ENCODE measurements around the gene C16orf46. TPM values are rescaled to one million over a fixed set of nuclear protein-coding genes. Genes with fewer than 3 reads are reported as not detected.
A peak's percentile ranks its signal among the peaks of the same experiment; 100 is the strongest.

C16orf46 gene, protein sequence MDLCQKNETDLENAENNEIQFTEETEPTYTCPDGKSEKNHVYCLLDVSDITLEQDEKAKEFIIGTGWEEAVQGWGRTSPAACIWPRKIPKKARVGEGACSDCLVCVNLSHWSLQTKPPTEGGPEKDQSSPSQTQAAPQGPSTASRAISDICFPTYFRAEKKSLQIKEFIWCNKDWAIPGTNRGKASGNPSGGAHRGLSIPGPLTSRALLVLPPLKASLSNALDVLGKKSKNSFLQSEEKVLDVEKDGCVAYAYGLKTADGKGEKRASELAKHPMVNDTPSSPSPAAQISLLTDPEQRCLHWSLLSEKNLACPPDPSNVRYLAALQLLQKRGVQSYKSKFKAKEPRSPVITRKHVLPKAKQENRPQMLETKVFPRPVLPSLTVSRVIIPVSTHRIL
- total RNA-seq: 1 to 10 TPM in 1 of 4 donors, under 1 TPM in 1, not detected in 2; 0.78 to 3.3 TPM

DNA sequence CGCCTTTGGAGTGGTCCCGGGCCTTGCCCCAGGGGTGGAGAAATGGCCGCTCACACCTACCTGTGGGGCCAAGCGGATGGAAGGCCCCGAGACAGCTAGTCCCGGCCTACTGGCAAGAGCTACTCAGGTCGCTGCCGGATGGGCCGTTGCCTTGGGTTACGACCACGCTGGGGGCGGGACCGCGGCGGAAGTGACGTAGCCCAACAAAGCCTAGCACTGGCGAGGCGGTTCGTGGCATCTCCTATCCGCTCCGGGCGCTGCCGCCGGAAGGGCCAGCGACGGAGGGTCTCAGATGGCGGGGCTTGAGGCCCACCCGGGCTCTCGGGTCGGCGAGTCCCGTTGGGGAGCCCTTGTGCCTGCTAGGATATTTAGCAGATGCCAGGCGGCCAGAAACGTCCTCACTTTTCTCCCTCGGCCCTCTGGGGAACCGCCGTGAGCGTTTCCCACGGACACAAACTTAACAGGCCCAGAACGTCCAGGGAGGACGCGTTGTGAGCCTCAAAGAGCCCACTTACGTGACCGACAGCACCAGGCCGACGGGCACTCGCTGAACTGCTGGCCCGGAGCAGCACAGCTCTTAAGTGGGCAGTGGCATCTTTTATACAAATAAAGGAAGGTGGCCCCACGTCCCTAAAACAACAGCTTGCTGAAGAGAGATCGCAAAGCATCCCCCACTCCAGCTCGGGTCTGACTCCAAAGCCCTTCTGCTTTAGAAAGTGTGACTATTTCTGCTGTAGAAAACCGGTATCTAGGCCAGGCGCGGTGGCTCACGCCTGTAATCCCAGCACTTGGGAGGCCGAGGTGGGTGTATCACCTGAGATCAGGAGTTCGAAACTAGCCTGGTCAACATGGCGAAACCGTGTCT is at the start of gene C16orf46:
TSS of gene C16orf46 (minus strand) at position 163 of the 865 bp plus-strand sequence. CDS start 13,283 bp downstream, outside the sequence.
- H3K36me3 ChIP-seq: peaks cover 0 to 11% (median 0%) of the 10 kb centered on the region in 3 donors
- peak; percentile 96 to 97 for DNase-seq (ENCODE audit: low spot score in 2 of 2)
- H3K4me3 ChIP-seq: peak within 1 kb of the TSS; percentile 43 to 94 (median 57)
- peaks cover 0 to 11% (median 1%) of the 10 kb centered on the region in 4 donors for H3K4me1 ChIP-seq
- peak; percentile 60 to 94 for TF ChIP-seq EP300 (IDR thresholded peaks at IDR 0.05)
- TF ChIP-seq, protein P1, sequence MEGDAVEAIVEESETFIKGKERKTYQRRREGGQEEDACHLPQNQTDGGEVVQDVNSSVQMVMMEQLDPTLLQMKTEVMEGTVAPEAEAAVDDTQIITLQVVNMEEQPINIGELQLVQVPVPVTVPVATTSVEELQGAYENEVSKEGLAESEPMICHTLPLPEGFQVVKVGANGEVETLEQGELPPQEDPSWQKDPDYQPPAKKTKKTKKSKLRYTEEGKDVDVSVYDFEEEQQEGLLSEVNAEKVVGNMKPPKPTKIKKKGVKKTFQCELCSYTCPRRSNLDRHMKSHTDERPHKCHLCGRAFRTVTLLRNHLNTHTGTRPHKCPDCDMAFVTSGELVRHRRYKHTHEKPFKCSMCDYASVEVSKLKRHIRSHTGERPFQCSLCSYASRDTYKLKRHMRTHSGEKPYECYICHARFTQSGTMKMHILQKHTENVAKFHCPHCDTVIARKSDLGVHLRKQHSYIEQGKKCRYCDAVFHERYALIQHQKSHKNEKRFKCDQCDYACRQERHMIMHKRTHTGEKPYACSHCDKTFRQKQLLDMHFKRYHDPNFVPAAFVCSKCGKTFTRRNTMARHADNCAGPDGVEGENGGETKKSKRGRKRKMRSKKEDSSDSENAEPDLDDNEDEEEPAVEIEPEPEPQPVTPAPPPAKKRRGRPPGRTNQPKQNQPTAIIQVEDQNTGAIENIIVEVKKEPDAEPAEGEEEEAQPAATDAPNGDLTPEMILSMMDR (IDR thresholded peaks at IDR 0.05): peak in 2 of 5 experiments; percentile 22 to 23
- peak in 1 of 2 donors; percentile 79 for TF ChIP-seq POLR2A (IDR thresholded peaks at IDR 0.05)
- no peaks in the 10 kb centered on the region for H3K9me3 ChIP-seq
- no peaks in the 10 kb centered on the region for H3K27me3 ChIP-seq
- peak within 1 kb of the TSS; percentile 79 to 98 (median 92) for H3K27ac ChIP-seq
- WGBS, 2 donors: 11 to 23% methylated on average over 25 to 57 of the region's 59 CpGs

DNA sequence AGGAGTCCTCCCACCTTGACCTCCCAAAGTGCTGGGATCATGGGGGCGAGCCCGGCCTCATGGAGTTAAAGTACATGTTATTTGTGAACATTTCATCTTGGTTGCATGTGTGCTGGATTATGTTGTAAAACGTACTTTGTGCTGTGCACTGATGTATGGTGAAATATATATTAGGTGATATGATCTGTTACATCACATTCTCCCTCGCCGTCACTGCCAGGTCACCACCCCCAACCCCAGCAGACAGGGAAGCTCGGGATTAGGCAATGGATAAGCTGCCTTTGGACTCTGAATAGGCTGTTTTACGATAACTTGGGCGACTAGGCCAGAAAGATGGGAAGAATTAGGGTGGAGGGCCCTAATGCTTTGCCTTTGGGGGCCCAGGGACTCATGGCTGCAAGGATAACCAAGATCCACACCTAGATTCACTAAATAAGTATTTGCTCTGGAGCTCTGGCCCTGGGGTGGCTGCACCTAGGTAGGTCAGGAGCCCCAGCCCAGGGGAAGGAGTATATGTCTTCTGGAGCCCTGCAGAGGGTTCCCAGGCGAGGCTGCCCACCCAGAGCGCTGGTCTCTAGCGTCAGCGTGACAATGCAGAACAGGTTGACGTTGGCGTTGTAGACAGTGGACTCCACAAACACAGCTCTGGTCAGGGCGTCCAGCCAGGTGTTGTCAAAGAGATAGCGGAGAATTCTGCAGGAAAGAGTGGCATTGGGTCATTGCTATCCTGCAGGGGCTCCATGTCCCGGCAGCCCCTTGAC is 46.2 kb upstream of the C16orf46 start:
- no peaks in the 10 kb centered on the region for H3K4me1 ChIP-seq
- H3K36me3 ChIP-seq: no peaks in the 10 kb centered on the region
- TF ChIP-seq EP300 (IDR thresholded peaks at IDR 0.05) (no peak), POLR2A (IDR thresholded peaks at IDR 0.05) (no peak)
- TF ChIP-seq, protein P1 (IDR thresholded peaks at IDR 0.05): no peak
- H3K9me3 ChIP-seq: no peaks in the 10 kb centered on the region
- DNase-seq (ENCODE audit: low spot score in 2 of 2): no peak
- H3K4me3 ChIP-seq: no peak overlapping the region
- no peaks in the 10 kb centered on the region for H3K27me3 ChIP-seq
- 85 to 88% methylated on average over 17 of the region's 17 CpGs for WGBS, 2 donors
- no peak overlapping the region for H3K27ac ChIP-seq

DNA sequence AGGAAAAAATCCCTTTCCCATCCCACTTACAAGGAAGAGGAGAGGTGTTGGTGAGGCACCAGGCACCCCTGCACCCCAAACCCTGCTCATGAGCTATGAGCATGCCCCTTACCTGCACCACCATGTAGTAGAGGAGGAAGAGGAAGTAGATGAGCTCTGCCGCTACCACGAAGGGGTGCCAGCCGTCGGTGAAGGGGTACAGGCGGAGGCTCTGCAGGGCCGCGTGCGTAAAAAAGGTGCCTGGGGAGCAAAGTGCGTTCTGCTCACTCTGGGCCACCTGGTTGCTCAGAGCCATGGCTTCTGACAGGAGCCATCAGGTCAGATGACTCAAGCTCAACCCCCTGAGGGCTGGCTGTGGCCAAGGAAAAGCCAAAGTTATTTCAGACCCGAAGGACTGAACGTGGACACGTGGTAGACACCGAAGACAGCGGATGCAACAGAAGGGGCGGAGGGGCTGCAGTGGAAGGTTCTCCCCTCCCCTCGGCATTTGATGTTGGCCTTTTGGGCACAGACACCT is 44.5 kb upstream of the C16orf46 start:
- Histone ChIP-seq H3K4me1 (no peaks in the 10 kb centered on the region), H3K27me3 (no peaks in the 10 kb centered on the region)

DNA sequence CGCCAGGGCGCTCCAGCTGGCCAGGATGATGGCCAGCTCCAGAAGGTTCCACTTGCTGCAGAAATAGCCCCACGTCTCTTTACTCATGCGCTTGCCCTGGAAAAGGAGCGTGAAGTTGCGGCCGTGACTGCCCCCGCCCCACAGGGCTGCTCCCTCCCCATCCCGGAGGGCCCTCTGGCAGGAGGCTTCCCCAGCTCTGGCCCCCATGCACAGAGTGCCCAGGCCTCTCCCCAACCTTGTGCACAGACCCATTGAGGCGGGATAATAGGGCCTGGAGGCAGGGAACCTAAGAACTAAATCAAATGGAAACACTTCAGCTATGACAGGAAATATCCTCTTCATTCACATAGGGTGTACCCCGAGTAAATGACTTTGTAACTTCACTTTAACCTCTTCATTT is 40.4 kb upstream of the C16orf46 start:
- Histone ChIP-seq H3K9me3 (no peaks in the 10 kb centered on the region), H3K36me3 (no peaks in the 10 kb centered on the region), H3K4me1 (no peaks in the 10 kb centered on the region), H3K27me3 (no peaks in the 10 kb centered on the region), H3K27ac (no peak overlapping the region), H3K4me3 (no peak overlapping the region)
- TF ChIP-seq POLR2A (IDR thresholded peaks at IDR 0.05): no peak
- TF ChIP-seq, protein P1 (IDR thresholded peaks at IDR 0.05): no peak
- TF ChIP-seq EP300 (IDR thresholded peaks at IDR 0.05): no peak
- DNase-seq (ENCODE audit: low spot score in 2 of 2): no peak
- 65% methylated on average over 11 of the region's 11 CpGs for WGBS, 2 donors

More for the DNA sequence above, 44.5 kb upstream of the C16orf46 start:
- Histone ChIP-seq H3K36me3 (no peaks in the 10 kb centered on the region), H3K4me3 (no peak overlapping the region), H3K27ac (no peak overlapping the region), H3K9me3 (no peaks in the 10 kb centered on the region)
- TF ChIP-seq POLR2A (IDR thresholded peaks at IDR 0.05) (no peak), EP300 (IDR thresholded peaks at IDR 0.05) (no peak)
- TF ChIP-seq, protein P1 (IDR thresholded peaks at IDR 0.05): no peak
- WGBS, 2 donors: 90 to 91% methylated on average over 16 of the region's 16 CpGs
- DNase-seq (ENCODE audit: low spot score in 2 of 2): no peak

All from tibial nerve (tissue), 4 donors.